ENCODE results near the gene KLF4. TPM values are rescaled to one million over a fixed set of nuclear protein-coding genes. Genes with fewer than 3 reads are reported as not detected.

KLF4 gene
- total and polyA plus RNA-seq, 2 experiments from 2014 or later, result 35.0 to 66.8 TPM

- Histone ChIP-seq H2AFZ (no peak overlapping the region), H3K9me3 (ENCODE audit: low read depth) (no peaks in the 10 kb centered on the region), H4K20me1 (ENCODE audit: insufficient read depth, poor library complexity, severe bottlenecking) (peaks cover 25% of the 10 kb centered on the region), H3K79me2 (peaks cover 46% of the 10 kb centered on the region), H3K4me2 (peak overlapping the region; percentile 78), H3K4me3 (peak overlapping the region; percentile 91), H3K27ac (no peak overlapping the region), H3K36me3 (replicated peaks; ENCODE audit: insufficient read depth, low read depth) (no peaks in the 10 kb centered on the region), H3K27me3 (no peaks in the 10 kb centered on the region), H3K9me2 (replicated peaks; ENCODE audit: insufficient read depth) (no peaks in the 10 kb centered on the region), H3K4me1 (ENCODE audit: insufficient read depth) (peaks cover 21% of the 10 kb centered on the region)
- DNase-seq (ENCODE audit: low spot score), result no peak
- peak; percentile 7 for TF ChIP-seq EZH2 (IDR thresholded peaks at IDR 0.05; ENCODE audit: borderline replicate concordance)
- TF ChIP-seq, protein P1, sequence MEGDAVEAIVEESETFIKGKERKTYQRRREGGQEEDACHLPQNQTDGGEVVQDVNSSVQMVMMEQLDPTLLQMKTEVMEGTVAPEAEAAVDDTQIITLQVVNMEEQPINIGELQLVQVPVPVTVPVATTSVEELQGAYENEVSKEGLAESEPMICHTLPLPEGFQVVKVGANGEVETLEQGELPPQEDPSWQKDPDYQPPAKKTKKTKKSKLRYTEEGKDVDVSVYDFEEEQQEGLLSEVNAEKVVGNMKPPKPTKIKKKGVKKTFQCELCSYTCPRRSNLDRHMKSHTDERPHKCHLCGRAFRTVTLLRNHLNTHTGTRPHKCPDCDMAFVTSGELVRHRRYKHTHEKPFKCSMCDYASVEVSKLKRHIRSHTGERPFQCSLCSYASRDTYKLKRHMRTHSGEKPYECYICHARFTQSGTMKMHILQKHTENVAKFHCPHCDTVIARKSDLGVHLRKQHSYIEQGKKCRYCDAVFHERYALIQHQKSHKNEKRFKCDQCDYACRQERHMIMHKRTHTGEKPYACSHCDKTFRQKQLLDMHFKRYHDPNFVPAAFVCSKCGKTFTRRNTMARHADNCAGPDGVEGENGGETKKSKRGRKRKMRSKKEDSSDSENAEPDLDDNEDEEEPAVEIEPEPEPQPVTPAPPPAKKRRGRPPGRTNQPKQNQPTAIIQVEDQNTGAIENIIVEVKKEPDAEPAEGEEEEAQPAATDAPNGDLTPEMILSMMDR (IDR thresholded peaks at IDR 0.05; ENCODE audit: poor library complexity), result no peak
- no peak for TF ChIP-seq EZH2phosphoT487 (IDR thresholded peaks at IDR 0.05; ENCODE audit: low read depth, severe bottlenecking, unreplicated experiment)
- WGBS (ENCODE audit: low lambda C conversion rate, missing lambda C conversion rate), result 55% methylated on average over 31 of the region's 31 CpGs
Observed at GRCh38 chr9:107486674-107487520, 2.7 kb downstream of the KLF4 start.

DNA sequence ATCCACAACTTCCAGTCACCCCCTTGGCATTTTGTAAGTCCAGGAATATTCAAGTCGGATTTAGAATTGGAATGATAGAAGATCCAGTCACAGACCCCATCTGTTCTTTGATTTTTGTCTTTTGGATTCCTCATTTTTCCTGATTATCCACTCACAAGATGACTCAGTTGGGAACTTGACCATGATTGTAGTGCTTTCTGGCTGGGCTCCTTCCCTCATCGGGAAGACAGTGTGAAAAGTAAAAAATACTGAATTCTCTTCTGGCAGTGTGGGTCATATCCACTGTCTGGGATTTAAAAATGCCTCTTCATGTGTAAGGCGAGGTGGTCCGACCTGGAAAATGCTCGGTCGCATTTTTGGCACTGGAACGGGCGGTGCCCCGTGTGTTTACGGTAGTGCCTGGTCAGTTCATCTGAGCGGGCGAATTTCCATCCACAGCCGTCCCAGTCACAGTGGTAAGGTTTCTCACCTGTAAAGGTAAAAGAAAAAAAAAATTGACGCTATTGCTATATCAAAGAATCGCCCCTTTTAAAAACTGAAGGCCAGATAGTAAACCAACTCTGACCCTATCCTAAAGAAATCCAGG is 4.0 kb downstream of the KLF4 start:
- peak overlapping the region; percentile 91 for H3K4me3 ChIP-seq
- H3K79me2 ChIP-seq, result peaks cover 46% of the 10 kb centered on the region
- DNase-seq (ENCODE audit: low spot score), result no peak
- no peaks in the 10 kb centered on the region for H3K9me3 ChIP-seq (ENCODE audit: low read depth)
- no peaks in the 10 kb centered on the region for H3K9me2 ChIP-seq (replicated peaks; ENCODE audit: insufficient read depth)
- H3K4me1 ChIP-seq (ENCODE audit: insufficient read depth), result peaks cover 8% of the 10 kb centered on the region
- H3K4me2 ChIP-seq, result peak overlapping the region; percentile 78
- H3K27ac ChIP-seq, result no peak overlapping the region
- no peaks in the 10 kb centered on the region for H3K27me3 ChIP-seq
- no peaks in the 10 kb centered on the region for H3K36me3 ChIP-seq (replicated peaks; ENCODE audit: insufficient read depth, low read depth)
- H2AFZ ChIP-seq, result no peak overlapping the region
- TF ChIP-seq, protein P1 (IDR thresholded peaks at IDR 0.05; ENCODE audit: poor library complexity), result no peak
- no peak for TF ChIP-seq EZH2phosphoT487 (IDR thresholded peaks at IDR 0.05; ENCODE audit: low read depth, severe bottlenecking, unreplicated experiment)
- no peak for TF ChIP-seq EZH2 (IDR thresholded peaks at IDR 0.05; ENCODE audit: borderline replicate concordance)
- 92% methylated on average over 15 of the region's 15 CpGs for WGBS (ENCODE audit: low lambda C conversion rate, missing lambda C conversion rate)
- peaks cover 25% of the 10 kb centered on the region for H4K20me1 ChIP-seq (ENCODE audit: insufficient read depth, poor library complexity, severe bottlenecking)

GRCh38 chr9:107484117-107484723 is 5.3 kb downstream of the KLF4 start:
- no peaks in the 10 kb centered on the region for H3K9me2 ChIP-seq (replicated peaks; ENCODE audit: insufficient read depth)
- peaks cover 25% of the 10 kb centered on the region for H4K20me1 ChIP-seq (ENCODE audit: insufficient read depth, poor library complexity, severe bottlenecking)
- H3K4me1 ChIP-seq (ENCODE audit: insufficient read depth), result peaks cover 4% of the 10 kb centered on the region
- no peaks in the 10 kb centered on the region for H3K36me3 ChIP-seq (replicated peaks; ENCODE audit: insufficient read depth, low read depth)
- peak overlapping the region; percentile 78 for H3K4me2 ChIP-seq
- TF ChIP-seq, protein P1 (IDR thresholded peaks at IDR 0.05; ENCODE audit: poor library complexity), result peak; percentile 62
- no peak for TF ChIP-seq EZH2 (IDR thresholded peaks at IDR 0.05; ENCODE audit: borderline replicate concordance)
- H3K9me3 ChIP-seq (ENCODE audit: low read depth), result no peaks in the 10 kb centered on the region
- H3K27me3 ChIP-seq, result no peaks in the 10 kb centered on the region
- no peak overlapping the region for H3K27ac ChIP-seq
- peak; percentile 77 for DNase-seq (ENCODE audit: low spot score)
- H2AFZ ChIP-seq, result no peak overlapping the region
- H3K79me2 ChIP-seq, result peaks cover 45% of the 10 kb centered on the region
- 54% methylated on average over 4 of the region's 4 CpGs for WGBS (ENCODE audit: low lambda C conversion rate, missing lambda C conversion rate)
- H3K4me3 ChIP-seq, result no peak overlapping the region

Data from hepatocyte (in vitro differentiated cells).